Osteoblast (primary cell): ENCODE data around the gene SPATA13. TPM values are rescaled to one million over a fixed set of nuclear protein-coding genes. Genes with fewer than 3 reads are reported as not detected.
A peak's percentile ranks its signal among the peaks of the same experiment; 100 is the strongest.

Experiments used
- DNase-seq: peaks from one replicate; pipeline ENCODE4 v3.0.0; 2011; ENCODE audit warnings: low spot score, mixed read lengths; ENCODE audit not compliant: insufficient read length; ENCODE audit errors: missing footprints
- H2AFZ ChIP-seq: 2 replicates; pipeline ENCODE4 v1.6.0; 2011; ENCODE audit warnings: mild to moderate bottlenecking, low read length
- H3K27ac ChIP-seq: 2 replicates; pipeline ENCODE4 v1.5.1; 2011; ENCODE audit warnings: mild to moderate bottlenecking, low read depth, low read length, moderate library complexity
- H3K27me3 ChIP-seq: 2 replicates; pipeline ENCODE4 v1.6.0; 2012; ENCODE audit warnings: mild to moderate bottlenecking, control low read depth, inconsistent platforms, low read length, moderate library complexity; ENCODE audit not compliant: insufficient read depth
- H3K36me3 ChIP-seq: 2 replicates; pipeline ENCODE4 v1.5.1; 2011; ENCODE audit warnings: mild to moderate bottlenecking, low read length, control low read depth, moderate library complexity; ENCODE audit not compliant: insufficient read depth
- H3K4me1 ChIP-seq: 2 replicates; pipeline ENCODE4 v1.5.1; 2011; ENCODE audit warnings: mild to moderate bottlenecking, low read length, control low read depth, moderate library complexity; ENCODE audit not compliant: insufficient read depth
- H3K4me2 ChIP-seq: 2 replicates; pipeline ENCODE4 v1.6.0; 2011; ENCODE audit warnings: mild to moderate bottlenecking, low read length; ENCODE audit not compliant: insufficient read depth
- H3K4me3 ChIP-seq: fragments of 200-600 bp; sonication (generic); 3 replicates; pipeline ENCODE4 v1.5.1; 2012; ENCODE audit warnings: mild to moderate bottlenecking, low read length, inconsistent platforms; ENCODE audit not compliant: insufficient read depth
- H3K79me2 ChIP-seq: 2 replicates; pipeline ENCODE4 v1.6.0; 2012; ENCODE audit warnings: mild to moderate bottlenecking, low read length, control low read depth, inconsistent platforms; ENCODE audit not compliant: insufficient read depth
- H3K9me3 ChIP-seq: 2 replicates; pipeline ENCODE4 v1.5.1; 2011; ENCODE audit warnings: low read depth, low read length, control low read depth
- H4K20me1 ChIP-seq: 2 replicates; pipeline ENCODE4 v1.6.0; 2012; ENCODE audit warnings: mild to moderate bottlenecking, low read length, control low read depth; ENCODE audit not compliant: insufficient read depth
- total RNA-seq: library from RNA; depleted of rRNA; stranded (reverse); fragments of >200 nt; gene quantifications from 2 replicates; pipeline ENCODE4 v1.2.3, GENCODE V29; 2012
- TF ChIP-seq, protein P1 (sequence below): IDR thresholded peaks from 2 replicates; pipeline ENCODE4 v1.5.1; 2011; ENCODE audit warnings: mild to moderate bottlenecking, low read depth, low read length, moderate library complexity; ENCODE audit errors: extremely low read depth

SPATA13 gene
- total RNA-seq, 1 donor, result 40.2 TPM

DNA sequence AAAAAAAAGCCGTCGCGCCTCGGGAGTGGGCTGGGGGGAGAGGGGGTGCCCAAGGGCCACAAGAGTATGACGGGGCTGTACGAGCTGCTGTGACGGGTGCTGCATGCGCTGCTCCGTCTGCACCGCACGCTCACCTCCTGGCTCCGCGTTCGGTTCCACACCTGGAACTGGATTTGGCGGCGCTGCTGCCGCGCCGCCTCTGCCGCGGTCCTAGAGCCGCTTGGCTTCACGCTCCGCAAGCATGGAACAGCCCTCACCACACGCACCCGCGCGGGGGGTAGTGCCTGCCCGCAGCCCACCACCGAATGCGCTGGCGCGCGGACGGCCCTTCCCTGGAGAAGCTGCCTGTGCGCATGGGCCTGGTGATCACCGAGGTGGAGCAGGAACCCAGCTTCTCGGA, 167.6 kb downstream of the SPATA13 start:
- no peaks in the 10 kb centered on the region for H3K27me3 ChIP-seq
- H3K27ac ChIP-seq, result no peak overlapping the region
- no peaks in the 10 kb centered on the region for H3K9me3 ChIP-seq
- TF ChIP-seq, protein P1, sequence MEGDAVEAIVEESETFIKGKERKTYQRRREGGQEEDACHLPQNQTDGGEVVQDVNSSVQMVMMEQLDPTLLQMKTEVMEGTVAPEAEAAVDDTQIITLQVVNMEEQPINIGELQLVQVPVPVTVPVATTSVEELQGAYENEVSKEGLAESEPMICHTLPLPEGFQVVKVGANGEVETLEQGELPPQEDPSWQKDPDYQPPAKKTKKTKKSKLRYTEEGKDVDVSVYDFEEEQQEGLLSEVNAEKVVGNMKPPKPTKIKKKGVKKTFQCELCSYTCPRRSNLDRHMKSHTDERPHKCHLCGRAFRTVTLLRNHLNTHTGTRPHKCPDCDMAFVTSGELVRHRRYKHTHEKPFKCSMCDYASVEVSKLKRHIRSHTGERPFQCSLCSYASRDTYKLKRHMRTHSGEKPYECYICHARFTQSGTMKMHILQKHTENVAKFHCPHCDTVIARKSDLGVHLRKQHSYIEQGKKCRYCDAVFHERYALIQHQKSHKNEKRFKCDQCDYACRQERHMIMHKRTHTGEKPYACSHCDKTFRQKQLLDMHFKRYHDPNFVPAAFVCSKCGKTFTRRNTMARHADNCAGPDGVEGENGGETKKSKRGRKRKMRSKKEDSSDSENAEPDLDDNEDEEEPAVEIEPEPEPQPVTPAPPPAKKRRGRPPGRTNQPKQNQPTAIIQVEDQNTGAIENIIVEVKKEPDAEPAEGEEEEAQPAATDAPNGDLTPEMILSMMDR, result no peak
- no peak for DNase-seq
- H3K4me2 ChIP-seq, result peak overlapping the region; percentile 24
- peak overlapping the region; percentile 22 for H2AFZ ChIP-seq
- H3K4me3 ChIP-seq, result no peak overlapping the region
- H3K79me2 ChIP-seq, result no peaks in the 10 kb centered on the region
- no peaks in the 10 kb centered on the region for H4K20me1 ChIP-seq
- no peaks in the 10 kb centered on the region for H3K4me1 ChIP-seq
- H3K36me3 ChIP-seq, result no peaks in the 10 kb centered on the region

DNA sequence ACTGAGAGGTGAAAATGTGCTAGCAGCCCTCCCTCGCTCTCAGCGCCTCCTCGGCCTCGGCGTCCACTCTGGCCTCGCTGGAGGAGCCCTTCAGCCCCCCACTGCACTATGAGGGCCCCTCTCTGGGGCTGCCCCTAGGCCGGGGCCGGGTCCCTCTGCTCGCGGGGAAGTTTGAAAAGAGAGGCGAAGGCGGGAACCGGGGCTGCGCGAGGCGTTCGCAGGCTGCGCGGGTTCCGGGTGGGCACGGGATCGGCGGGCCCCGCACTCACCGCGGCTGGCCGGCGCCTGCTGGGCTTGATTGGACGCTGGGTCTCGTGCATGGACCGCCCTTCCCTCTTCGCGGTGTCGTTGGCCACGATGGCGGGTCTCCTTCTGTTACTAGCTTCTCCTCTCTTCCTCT, 178.2 kb downstream of the SPATA13 start:
- H2AFZ ChIP-seq, result no peak overlapping the region
- TF ChIP-seq, protein P1, result no peak
- H3K4me2 ChIP-seq, result no peak overlapping the region
- H3K4me1 ChIP-seq, result no peaks in the 10 kb centered on the region
- no peaks in the 10 kb centered on the region for H3K79me2 ChIP-seq
- no peaks in the 10 kb centered on the region for H3K27me3 ChIP-seq
- H3K9me3 ChIP-seq, result no peaks in the 10 kb centered on the region
- no peak overlapping the region for H3K27ac ChIP-seq
- no peak overlapping the region for H3K4me3 ChIP-seq
- no peak for DNase-seq
- no peaks in the 10 kb centered on the region for H3K36me3 ChIP-seq
- no peaks in the 10 kb centered on the region for H4K20me1 ChIP-seq

DNA sequence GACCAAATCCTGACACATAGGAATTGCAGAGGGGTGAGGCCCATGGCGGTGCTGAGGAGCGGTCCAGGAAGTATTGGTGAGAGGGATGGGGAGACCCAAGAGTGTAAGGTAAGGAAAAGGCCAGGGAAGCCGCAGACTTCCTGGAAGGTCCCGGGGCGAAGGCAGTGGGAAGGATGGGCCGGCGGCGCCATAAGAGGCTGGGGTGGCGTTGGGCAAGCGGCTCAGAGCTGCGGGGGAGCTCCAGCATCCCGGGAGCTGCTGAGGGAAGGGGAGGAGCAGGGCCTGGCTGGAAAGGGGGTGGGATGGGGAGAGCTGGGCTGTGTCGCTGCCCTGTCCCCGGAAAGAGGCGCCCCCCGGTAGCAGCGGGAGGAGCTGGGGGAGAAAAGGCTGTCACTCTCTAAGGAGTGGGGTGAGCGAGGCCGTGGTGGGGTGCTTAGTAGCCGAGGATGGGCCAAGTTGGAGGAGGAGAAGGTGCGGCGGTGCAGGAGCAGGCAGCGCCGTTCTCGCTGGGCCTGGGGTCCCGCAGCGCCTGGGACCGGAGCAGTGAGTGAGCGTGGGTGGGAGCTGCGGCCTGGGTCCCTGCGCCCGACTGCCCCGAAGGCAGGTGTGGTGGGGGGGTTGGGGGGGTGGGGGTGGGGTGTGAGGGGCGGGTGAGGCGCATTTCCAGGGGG, 179.6 kb downstream of the SPATA13 start:
- peak; percentile 45 for DNase-seq
- Histone ChIP-seq H3K4me2 (no peak overlapping the region), H3K79me2 (no peaks in the 10 kb centered on the region), H3K9me3 (no peaks in the 10 kb centered on the region), H3K27ac (no peak overlapping the region), H2AFZ (no peak overlapping the region), H3K4me3 (no peak overlapping the region), H4K20me1 (no peaks in the 10 kb centered on the region), H3K36me3 (no peaks in the 10 kb centered on the region), H3K4me1 (no peaks in the 10 kb centered on the region), H3K27me3 (no peaks in the 10 kb centered on the region)
- TF ChIP-seq, protein P1, result no peak

DNA sequence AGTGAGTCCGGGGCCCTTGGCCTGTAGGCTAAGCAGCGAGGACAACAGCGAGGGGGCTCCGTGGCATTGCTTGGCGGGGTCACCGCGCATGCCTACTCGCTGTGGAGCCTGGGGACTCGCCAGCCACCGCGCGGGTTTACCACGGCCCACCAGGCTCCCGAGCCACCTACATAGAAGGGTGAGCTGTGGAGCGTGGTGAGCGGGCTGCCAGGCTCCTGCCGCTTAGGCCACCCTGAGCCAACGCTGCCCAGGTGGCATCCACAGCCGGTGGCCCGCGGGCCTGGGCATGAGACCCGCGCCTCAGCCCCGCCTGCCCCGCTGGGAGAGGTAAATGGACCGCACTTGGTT, 180.1 kb downstream of the SPATA13 start:
- no peaks in the 10 kb centered on the region for H3K9me3 ChIP-seq
- no peaks in the 10 kb centered on the region for H4K20me1 ChIP-seq
- DNase-seq, result no peak
- no peaks in the 10 kb centered on the region for H3K36me3 ChIP-seq
- H2AFZ ChIP-seq, result no peak overlapping the region
- no peak overlapping the region for H3K27ac ChIP-seq
- TF ChIP-seq, protein P1, result no peak
- H3K4me1 ChIP-seq, result no peaks in the 10 kb centered on the region
- no peak overlapping the region for H3K4me2 ChIP-seq
- H3K27me3 ChIP-seq, result no peaks in the 10 kb centered on the region
- H3K79me2 ChIP-seq, result no peaks in the 10 kb centered on the region
- no peak overlapping the region for H3K4me3 ChIP-seq
